Measurements from ENCODE around the gene SCYGR7.

- TF ChIP-seq CTCF (IDR thresholded peaks at IDR 0.05) (no peak), POLR2A (IDR thresholded peaks at IDR 0.05) (no peak), POLR2AphosphoS5 (IDR thresholded peaks at IDR 0.05; ENCODE audit: insufficient read depth in 1 of 2, low read depth in 1 of 2) (no peak)
Observed at GRCh38 chr2:227748079-227748478, 19.9 kb downstream of the SCYGR7 start.

Measured in vagina (tissue), 2 donors.